Stimulated activated CD4-positive, alpha-beta T cell treated with anti-CD3 and anti-CD28 coated beads, TNF-alpha, amount 100 ng/mL, for 4 hours (primary cell): ENCODE measurements around the gene ACSF3.
"Not testable (repeated sequence)": the region's sequence is repeated elsewhere in the genome, so short reads cannot be mapped to it uniquely, and the experiment has no call there.

ENCODE experiments used
- DNase-seq, 3 experiments: peaks; one replicate each; pipeline ENCODE4 v3.0.0-alpha.2; 2020; ENCODE audit warnings: low read depth in 3 of 3

ACSF3 gene

DNA sequence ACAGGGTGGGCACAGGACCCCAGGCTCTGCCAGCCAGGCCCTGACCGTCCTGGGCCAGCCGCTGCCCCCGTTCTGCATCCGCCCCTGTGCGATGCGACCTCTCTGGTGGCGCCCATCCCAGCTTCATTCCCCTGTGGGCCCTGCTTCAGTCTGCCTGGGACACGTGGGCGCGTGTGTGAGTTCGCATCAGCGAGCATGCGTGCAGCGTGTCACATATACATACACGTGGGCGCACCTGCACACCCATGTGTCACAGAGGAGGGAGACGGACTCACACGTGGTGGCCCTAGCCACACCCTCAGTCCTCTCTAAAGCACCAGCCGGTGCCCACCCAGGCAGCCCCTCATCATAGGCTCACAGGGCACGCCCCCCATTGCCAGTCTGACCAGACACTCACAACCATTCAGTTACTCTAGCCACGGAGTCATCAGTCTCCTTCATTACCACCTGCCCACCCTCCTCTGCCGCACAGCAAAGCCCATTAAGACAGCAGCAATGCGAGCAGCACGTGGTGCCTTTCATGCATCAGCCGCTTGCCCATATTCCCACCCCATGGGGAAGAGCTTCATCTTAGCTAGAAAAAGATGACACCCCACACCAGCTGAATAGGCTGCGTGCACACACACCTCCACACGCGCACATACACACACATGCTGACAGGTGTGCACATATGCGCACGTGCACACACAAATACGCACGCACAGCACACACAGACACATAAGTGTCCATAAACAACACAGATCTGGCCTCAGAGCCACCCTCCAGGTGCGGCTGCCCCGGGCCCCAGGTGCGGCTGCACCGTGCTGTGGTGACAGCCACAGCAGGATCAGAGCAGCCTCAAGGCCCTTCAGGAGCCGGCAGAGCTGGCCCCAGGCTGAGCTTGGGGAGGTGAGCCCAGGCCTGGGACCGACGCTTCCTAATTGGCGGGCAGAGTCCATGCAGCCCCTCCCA is 68.4 kb downstream of the ACSF3 start:
- DNase-seq = no peak

DNA sequence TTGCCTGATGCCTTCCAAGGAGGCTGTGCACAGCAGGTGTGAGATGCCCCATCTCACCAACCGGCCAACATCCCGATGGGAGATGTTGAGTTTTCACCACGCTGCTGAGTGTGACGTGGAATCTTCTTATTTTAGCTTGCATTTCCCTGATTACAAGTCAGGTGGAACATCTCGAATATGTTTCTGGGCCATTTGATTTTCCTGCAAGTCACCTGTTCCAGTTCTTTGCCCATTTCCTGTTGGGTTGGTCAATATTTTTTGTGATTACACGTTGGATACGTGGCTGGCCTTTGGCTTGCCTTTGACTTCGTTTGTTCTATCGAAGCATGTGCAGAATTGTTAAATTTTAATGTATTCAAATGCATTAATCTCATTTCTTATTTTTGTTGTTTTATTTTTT is 69.6 kb downstream of the ACSF3 start:
- no peak for DNase-seq

DNA sequence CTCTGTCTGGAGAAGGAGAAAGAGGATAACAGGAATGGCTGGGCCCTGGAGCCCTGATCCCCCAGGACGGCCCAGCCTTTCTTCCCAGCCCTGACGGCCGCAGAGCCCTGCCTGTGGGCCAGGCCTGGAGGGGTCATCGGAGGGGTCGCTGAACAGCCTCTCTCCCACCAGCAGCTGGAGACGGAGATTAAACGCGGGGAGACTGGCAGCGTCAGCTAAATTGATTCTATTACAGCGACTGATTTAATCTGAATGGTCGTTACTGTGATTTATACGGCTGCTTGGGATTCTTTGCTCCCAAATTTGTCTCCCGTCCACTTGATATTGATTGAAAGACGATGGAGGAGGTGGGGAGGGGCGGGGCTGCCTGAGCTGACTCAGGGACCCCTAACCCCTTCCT is 70.8 kb downstream of the ACSF3 start:
- DNase-seq = no peak

DNA sequence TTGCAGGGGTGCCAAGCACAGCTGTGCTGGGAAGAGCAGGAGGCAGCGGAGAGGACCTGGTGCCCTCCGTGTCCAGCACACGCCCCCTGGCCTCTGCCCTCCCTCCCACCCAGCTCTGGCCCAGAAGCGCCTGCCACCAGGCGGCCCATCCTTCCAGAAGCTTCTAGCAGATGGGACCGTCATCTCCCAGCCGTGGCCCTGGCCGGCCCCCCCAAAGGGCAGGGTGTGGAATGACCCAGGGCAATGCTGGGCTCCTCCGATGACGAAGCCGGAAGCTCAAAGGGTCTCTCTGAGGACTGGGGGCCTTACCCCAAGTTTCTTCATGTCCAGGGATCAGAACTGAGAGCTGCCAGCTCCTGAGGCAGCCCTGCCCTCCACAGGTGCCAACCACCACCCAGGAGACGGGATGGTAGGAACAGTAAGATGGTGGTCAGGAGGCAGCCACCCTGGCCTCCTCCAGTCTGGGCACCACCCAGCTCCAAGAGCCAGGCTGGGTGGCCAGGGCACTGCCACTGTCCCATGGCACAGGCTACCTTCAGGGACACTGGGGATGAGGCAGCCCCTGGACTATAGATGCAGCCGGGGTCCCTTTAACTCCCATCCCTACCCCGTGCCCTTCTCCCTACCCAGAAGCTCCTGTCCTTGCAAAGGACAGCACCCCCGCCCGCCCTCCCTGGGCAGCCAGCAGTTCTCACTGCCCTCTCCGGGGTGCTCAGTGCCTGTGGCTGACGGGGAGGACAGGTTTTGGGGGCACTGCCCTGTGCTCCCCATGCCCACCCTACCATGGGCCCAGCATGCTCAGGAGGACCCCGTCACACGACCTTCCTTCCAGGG is 71.4 kb downstream of the ACSF3 start:
- no peak for DNase-seq

DNA sequence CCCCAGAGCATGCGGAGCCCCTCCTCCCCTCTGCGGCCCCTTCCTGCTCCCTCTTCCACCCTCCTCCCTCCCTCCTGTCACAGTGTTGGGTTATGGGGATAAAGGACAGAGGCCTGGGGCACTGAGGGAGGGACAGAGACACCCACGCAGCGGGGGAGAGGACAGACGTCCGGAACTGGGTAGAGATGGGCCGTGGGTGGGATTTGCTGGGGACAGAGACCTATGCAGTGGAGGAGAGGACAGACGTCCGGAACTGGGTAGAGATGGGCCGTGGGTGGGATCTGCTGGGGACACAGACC is 72.0 kb downstream of the ACSF3 start:
- not testable (repeated sequence) for DNase-seq

DNA sequence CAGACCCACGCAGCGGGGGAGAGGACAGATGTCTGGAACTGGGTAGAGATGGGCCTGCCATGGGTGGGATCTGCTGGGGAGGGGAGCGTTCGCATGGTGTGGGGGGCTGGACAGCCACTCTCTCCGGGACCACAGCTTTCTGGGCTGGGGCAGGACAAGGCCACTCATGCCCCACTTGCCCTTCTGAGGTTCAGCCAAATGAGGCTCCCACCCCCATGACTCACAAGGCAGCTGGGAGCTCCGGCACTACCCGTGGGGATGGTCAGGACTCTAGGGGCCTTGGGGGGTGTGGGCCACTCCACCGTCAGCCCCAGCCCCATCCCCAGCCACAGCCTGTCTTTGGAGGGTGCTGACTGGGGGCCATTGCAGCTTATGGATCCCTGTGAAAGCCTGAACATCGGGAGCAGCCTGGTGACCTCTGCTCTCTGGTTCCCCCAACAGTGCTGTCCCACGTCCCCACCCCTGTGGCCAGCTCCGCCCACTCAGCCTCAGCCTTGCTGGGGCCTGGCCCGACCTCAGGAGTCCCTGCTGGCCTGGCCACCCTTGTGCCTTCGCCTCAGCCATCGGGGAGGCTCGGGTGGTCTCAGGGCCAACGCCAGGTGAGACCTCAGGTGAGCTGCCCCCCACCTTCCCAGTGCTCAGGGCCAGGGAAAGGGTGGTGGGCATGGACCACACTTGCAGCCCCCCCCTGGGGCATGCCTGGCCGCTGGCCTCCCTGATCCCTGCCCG is 73.2 kb downstream of the ACSF3 start:
- DNase-seq = no peak

DNA sequence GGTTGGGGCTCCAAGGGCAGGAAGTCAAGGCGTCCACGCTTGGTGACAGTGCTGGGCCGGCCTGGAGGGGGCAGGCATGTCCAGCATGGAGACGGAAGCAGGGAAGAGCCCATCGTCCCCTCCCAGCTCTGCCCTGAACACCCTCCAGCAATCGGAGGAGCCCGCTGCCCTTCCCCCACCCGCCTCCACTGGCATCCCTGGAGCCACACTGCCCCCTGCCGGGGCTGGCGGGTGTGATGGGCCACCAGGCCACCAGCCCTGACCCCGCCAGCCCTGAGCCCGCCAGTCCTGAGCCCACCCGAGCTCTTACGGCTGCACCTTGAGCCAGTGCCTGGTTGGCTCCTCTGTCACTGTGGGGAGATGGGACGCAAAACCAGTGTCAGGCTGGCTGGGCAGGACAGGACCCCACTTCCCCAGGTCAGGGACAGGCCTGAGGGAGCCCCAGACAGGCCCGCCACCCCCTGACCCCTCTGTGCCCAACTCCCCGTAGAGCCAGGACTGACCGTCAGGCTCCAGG is 73.8 kb downstream of the ACSF3 start:
- peak; percentile 68 to 87 (median 75) for DNase-seq

DNA sequence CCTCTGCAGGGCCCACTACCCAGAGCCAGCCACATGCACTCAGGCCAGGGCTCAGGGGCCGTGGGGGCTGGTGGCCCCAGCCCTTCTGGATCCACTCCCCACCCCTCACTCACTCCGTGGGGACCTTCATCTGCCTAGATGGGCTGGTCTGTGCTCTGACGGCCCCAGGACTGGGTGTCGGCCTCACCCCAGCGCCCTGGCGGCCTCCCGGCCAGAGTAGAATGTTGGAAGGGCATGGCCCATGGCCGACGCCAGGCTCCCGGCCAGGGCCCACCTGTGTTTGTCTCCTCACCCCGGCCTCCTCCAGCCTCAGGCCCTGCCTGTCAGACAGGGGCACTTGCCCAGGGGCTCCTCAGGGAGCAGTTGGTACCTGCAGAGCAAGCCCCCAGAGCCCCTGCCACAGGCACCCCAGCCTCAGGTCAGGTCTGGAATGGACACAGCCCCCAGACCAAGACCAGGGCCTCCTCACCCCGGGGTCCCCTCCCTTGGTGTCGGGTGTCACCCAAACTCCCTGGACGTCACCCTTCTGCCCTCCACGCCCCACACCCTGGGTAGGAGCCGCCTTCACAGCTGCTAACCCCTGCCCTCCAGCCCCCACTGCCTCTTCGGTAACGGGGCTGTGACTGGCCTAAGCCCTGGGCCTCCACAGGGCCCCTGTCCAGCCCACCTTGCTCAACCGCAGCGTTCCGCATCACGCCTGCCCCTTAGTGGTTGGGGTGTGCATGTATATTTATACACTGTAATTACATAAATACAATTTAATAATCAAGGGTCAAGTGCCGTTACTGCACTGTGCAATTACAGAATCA is 74.9 kb downstream of the ACSF3 start:
- no peak for DNase-seq

DNA sequence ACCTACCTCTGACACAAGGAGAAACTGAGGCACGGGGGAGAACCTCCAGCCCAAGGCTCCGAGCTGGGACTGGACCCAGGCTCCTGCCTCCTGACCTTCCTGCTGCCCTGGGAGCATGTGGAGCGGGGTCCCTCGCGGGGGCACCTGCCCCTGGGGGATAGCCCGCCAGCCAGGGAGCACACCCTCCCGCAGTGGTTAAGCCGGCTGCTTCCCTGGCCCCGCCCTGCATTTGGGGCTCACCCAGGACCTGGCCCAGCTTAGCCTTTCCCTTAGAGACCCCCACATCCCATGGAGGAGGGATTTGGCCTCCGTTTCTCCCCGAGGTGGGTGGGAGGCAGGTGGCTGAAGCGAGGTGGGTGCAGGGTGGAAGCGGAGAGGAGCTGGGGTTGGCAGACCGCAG is 76.1 kb downstream of the ACSF3 start:
- DNase-seq = no peak

DNA sequence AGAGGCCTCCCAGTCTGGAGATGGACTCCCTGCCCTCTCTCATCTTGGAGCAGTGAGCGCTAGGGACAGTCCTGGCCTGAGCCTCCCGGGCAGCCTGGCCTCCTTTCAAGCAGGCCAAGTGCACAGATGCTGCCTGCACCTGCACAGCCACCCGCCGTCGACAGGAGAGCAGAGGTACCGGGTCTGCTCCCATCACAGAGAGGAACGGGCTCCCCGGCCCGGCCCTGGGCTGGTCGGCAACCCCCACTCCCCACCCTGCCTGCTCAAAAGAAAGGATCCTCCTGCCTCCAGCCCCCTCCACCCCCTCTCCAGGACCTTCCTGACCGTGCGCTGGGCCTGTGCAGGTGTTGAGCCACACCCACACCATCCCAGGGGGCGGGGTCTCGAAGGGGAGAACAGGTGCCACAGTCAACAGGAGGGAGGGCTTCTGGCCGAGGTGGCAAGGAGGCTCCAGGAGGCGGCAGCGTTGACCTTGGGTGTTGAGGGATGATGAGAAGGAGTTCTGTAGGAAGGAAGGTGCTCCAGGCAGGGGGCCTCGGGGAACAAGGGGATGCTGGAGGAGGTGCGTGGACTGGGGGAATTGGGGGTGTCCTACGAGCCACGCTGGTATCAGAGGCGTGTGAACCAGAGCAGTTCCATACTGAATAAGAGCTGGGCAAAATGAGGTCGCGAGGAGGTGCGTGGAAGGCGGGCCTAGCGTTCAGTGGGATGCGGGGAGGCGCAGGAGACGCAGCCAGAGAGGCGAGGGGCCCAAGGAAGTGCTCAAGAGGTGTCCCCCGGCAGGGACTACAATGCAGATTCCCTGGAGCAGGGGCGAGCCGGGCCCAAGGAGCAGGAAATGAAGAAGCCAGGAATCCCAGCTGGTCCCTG is 76.9 kb downstream of the ACSF3 start:
- DNase-seq = no peak

DNA sequence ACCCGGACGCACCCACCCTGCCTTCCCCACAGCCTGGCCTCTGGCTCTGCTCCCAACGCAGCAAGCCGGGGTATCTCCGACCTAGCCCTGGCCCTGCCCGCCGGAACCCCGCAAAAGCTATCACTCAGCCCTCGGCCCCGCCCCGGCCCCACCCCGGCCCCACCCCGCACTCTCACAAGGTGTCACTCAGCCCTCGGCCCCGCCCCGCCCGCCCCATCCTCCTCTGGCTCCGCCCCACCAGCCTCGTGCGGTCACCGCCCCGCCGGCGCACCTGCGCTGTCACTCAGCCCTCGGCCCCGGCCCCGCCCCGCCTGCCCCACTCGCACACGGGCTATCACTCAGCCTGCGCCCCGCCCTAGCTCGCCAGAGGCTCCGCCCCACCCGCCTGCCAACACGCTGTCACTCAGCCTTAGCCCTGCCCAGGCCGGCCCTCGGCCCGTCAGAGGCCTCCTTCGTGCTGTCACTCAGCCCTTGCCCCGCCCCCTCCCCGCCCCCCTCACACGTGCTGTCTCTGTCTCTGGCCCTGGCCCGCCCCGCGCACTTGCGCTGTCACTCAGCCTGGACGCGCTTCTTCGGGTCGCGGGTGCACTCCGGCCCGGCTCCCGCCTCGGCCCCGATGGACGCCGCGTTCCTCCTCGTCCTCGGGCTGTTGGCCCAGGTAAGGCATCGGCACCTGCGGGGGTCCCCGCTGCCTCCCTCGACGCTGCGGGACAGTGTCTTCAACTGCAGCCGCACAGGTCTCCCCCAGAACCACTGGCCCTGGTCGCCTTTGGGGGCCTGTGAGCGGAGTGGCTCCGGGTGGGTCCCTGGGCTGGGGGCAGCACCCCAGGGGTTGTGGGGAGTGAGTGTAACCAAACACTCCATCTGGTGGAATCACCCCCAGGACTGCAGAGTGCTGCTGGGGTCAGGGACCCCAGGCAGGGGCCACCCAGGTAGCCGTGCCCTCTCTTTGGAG is 77.8 kb downstream of the ACSF3 start, which contains the start of gene CDH15:
CDH15 (plus strand) TSS at position 533 of the 955 bp plus-strand sequence; CDS start at position 617, 84 bp downstream.
- DNase-seq = peak; percentile 92 to 94 (median 92)

DNA sequence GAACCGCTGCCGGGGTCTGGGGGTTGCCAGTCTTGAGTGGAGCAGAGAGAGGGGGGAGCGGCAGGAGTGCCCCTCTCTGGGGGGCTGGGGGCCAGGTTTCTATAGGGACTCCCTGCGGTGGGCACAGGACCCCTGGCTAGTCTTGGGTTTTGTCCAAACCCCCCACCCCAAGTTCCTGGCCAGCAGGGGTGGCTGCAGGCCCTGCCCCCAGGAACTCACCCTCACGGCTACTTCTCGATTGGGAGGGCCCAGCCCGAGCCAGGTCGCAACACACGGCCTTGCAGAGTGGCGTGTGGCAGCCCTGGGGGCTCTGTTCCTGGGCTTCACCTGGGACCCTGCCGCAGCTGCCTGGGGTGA is 78.5 kb downstream of the ACSF3 start:
- DNase-seq = no peak

DNA sequence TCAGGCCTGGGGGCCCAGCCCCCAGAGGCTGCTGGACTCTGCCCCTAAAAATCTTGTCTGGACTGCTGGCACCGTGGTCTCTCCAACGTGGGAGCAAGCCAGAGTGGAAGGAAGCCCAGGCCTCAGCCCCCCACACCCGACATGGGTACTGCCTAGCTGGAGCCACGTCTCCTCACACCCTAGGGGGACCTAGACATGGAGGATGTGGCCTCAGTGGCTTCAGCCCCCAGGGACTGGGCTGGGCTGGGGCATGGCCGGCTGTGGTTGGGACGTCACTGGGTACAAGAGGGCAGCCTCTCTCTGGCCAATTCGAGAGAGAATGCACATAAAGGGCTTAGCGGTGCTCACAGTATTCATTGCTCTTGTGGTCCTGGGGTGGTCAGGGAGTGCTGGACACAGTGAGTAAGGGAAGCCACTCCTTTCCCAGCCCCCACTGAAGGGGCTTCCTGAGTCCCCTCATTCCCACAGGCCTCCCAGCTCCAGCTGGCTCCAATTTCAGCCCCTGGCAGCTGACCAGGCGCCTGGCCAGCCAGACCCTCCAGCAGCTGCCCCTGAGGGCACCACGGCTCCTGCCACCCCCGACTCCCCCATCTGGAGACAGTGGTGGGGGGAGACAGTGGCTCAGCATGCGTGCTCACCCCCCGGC is 79.0 kb downstream of the ACSF3 start:
- DNase-seq = no peak

DNA sequence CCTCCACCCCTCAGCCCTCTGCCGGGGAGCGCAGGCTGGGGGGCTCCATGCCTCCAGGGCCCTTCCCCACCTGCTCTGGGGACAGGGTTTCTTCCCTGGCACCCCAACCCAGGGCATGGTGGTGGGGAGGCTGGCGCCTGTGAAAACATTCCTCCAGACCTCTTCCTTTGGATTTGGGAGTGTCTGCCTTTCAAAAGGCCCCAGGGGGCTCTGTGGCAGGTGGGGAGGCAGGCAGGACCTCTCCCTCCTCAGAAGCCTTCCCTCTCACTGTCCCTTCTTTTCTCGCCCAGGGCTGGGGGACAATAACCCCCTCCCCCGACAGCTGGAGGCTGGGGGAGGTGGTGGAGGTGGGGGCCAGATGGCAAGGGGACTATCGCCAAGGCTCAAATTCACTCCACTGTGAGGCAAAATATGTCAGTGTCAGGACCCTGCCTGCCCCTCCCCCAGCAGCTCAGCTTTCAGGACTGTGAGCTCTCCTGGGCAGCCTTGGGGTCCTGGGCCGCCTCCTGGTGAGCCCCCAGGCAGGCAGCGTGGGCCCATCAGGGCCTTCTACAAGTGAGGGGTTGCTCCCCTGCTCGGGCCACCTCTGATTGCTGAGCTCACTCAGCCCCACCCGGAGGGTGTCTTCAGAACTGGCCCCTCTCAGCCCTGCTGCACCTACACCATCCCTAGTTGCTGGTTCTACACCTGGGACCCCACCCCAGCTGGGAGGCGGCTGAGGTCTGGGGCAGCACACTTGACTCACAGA is 79.7 kb downstream of the ACSF3 start:
- no peak for DNase-seq

DNA sequence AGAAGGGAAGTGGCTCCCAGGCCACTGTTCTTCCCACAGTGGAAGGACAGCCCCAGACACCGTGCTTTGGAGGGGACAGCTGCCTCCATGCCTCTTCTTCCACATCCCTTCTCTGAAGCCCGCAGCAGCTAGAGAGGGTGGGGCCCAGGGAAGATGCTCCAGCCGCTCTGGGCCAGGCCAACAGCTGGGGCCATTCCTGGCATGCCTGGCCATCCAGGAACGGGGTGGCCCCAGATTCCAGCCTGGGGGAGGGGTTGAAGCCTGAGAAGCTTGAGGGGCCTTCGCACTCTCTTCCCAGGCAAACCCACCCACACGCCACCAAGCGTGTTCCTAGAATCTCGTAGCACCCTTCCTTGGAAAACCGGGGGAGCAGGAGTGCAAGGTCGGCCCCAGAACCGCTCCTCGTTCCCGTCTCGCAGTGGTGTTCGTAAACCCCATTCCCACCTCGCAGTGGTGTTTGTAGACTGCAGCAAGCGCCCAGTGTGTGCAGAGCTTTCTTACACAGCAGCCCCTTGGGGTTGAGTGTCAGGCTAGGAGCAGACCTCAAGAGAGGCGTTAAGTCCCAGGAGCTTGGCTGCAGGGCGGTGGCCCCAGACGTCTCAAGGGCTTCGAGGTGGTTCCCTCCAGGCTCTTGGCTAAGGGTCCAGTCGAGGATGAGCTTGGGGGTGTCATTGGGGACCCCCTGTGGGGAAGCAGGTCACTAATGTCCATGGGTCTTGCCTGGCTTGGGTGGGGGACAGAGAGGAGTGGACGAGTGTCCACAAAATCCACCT is 80.6 kb downstream of the ACSF3 start:
- DNase-seq = no peak

DNA sequence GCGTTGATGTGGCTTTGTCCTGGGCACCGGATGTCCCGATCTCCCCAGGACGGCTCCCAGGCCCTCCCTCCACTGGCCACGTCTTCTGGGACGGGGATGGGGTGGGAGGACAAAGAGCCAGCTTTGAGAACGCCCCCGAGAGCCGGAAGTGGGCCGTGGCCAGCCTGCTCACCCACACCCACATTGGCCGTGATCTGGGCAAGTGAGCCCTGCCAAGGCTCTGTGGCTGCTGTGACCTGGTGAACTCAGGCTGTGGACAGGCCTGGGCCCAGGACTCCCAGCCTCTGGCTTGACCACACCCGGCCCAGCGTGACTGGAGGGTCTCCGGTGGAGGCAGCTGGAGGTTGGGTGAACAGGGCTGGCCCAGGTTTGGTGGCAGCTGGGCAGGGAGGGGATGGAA is 81.2 kb downstream of the ACSF3 start:
- DNase-seq = no peak
